Esophagus squamous epithelium (tissue), 4 donors: ENCODE results near the gene DDB1.

Experiments
- CTCF ChIP-seq, 6 experiments: fragments of 450-650 bp in 4 of 6; fragments of 200-600 bp in 2 of 6; sonication (generic) in 2 of 6; IDR thresholded peaks; one replicate each; pipeline ENCODE4 v1.5.1; 2016 to 2019; ENCODE audit warnings: antibody characterized with exemption in 6 of 6, mild to moderate bottlenecking in 4 of 6, moderate library complexity in 4 of 6
- POLR2A ChIP-seq, 4 donors: fragments of 450-650 bp; IDR thresholded peaks; one replicate each; pipeline ENCODE4 v1.6.1; 2017; ENCODE audit warnings: antibody characterized with exemption in 4 of 4, mild to moderate bottlenecking in 4 of 4, moderate library complexity in 3 of 4

GRCh38 chr11:61378713-61379313, 45.9 kb upstream of the DDB1 start:
- TF ChIP-seq CTCF (IDR thresholded peaks at IDR 0.05) = no peak
- no peak for TF ChIP-seq POLR2A (IDR thresholded peaks at IDR 0.05)
